ENCODE data around the gene PKHD1.

The PKHD1 gene

GRCh38 chr6:52108128-52108527 lies 20.7 kb upstream of the PKHD1 start:
- no peak overlapping the region for H3K4me3 ChIP-seq (ENCODE audit: control insufficient read depth, low read depth, low read length)
- TF ChIP-seq CTCF (conservative IDR thresholded peaks at IDR 0.05; ENCODE audit: control insufficient read depth, insufficient read depth, low read depth, low read length) = no peak
- DNase-seq (ENCODE audit: low read depth) = no peak

- TF ChIP-seq CTCF (conservative IDR thresholded peaks at IDR 0.05; ENCODE audit: control insufficient read depth, insufficient read depth, low read depth, low read length) = no peak
- H3K4me3 ChIP-seq (ENCODE audit: control insufficient read depth, low read depth, low read length) = no peak overlapping the region
- no peak for DNase-seq (ENCODE audit: low read depth)
Observed at GRCh38 chr6:52106994-52107393, 19.6 kb upstream of the PKHD1 start.

GRCh38 chr6:52104979-52105378 lies 17.6 kb upstream of the PKHD1 start:
- TF ChIP-seq CTCF (conservative IDR thresholded peaks at IDR 0.05; ENCODE audit: control insufficient read depth, insufficient read depth, low read depth, low read length) = no peak
- DNase-seq (ENCODE audit: low read depth) = peak; percentile 2
- H3K4me3 ChIP-seq (ENCODE audit: control insufficient read depth, low read depth, low read length) = no peak overlapping the region

- DNase-seq (ENCODE audit: low read depth) = no peak
- no peak overlapping the region for H3K4me3 ChIP-seq (ENCODE audit: control insufficient read depth, low read depth, low read length)
- no peak for TF ChIP-seq CTCF (conservative IDR thresholded peaks at IDR 0.05; ENCODE audit: control insufficient read depth, insufficient read depth, low read depth, low read length)
Observed at GRCh38 chr6:52103623-52104022, 16.2 kb upstream of the PKHD1 start.

GRCh38 chr6:52102405-52102804 lies 15.0 kb upstream of the PKHD1 start:
- DNase-seq (ENCODE audit: low read depth) = no peak
- TF ChIP-seq CTCF (conservative IDR thresholded peaks at IDR 0.05; ENCODE audit: control insufficient read depth, insufficient read depth, low read depth, low read length) = no peak
- H3K4me3 ChIP-seq (ENCODE audit: control insufficient read depth, low read depth, low read length) = no peak overlapping the region

- no peak overlapping the region for H3K4me3 ChIP-seq (ENCODE audit: control insufficient read depth, low read depth, low read length)
- no peak for DNase-seq (ENCODE audit: low read depth)
- TF ChIP-seq CTCF (conservative IDR thresholded peaks at IDR 0.05; ENCODE audit: control insufficient read depth, insufficient read depth, low read depth, low read length) = no peak
Observed at GRCh38 chr6:52098721-52099120, 11.3 kb upstream of the PKHD1 start.

- no peak for TF ChIP-seq CTCF (conservative IDR thresholded peaks at IDR 0.05; ENCODE audit: control insufficient read depth, insufficient read depth, low read depth, low read length)
- peak; percentile 12 for DNase-seq (ENCODE audit: low read depth)
- H3K4me3 ChIP-seq (ENCODE audit: control insufficient read depth, low read depth, low read length) = no peak overlapping the region
Observed at GRCh38 chr6:52089758-52090348, 2.4 kb upstream of the PKHD1 start.

Measured in fibroblast of mammary gland (primary cell).